Hematopoietic multipotent progenitor cell (in vitro differentiated cells): ENCODE results near the gene ZNF511. TPM values are rescaled to one million over a fixed set of nuclear protein-coding genes. Genes with fewer than 3 reads are reported as not detected.
"Not testable (repeated sequence)": the region's sequence is repeated elsewhere in the genome, so short reads cannot be mapped to it uniquely, and the experiment has no call there.

Experiments used
- DNase-seq, 3 donors: peaks; one replicate each; pipeline ENCODE4 v3.0.0-alpha.2; 2011 to 2015; ENCODE audit warnings: low read depth in 2 of 3, low spot score in 2 of 3
- total RNA-seq: library from RNA; depleted of rRNA; stranded (reverse); fragments of >200 nt; gene quantifications from one replicate; pipeline ENCODE4 v1.2.3, GENCODE V29; 2012

ZNF511 gene
- total RNA-seq: 19.4 TPM

- peak; percentile 89 to 97 (median 90) for DNase-seq
These were observed at the start of gene ZNF511, which contains the start of gene TUBGCP2 for GRCh38 chr10:133308421-133309099. Gene ZNF511 (plus strand): TSS chr10:133308914. CDS start chr10:133308944, 30 bp downstream. Gene TUBGCP2 (minus strand): TSS chr10:133308872. CDS start chr10:133302941, 5,931 bp downstream.

- no peak for DNase-seq
These were observed 49.1 kb upstream of the ZNF511 start for GRCh38 chr10:133259602-133259989.

GRCh38 chr10:133260895-133261725, 47.6 kb upstream of the ZNF511 start:
- DNase-seq: peak; percentile 40 to 55 (median 46)

GRCh38 chr10:133261726-133262325, 46.9 kb upstream of the ZNF511 start:
- peak in 2 of 3 donors; percentile 63 to 66 for DNase-seq

- no peak for DNase-seq
These were observed 46.0 kb upstream of the ZNF511 start for GRCh38 chr10:133262696-133263095.

GRCh38 chr10:133263674-133264073, 45.0 kb upstream of the ZNF511 start:
- DNase-seq: no peak

- DNase-seq: no peak
These were observed 44.3 kb upstream of the ZNF511 start for GRCh38 chr10:133264461-133264860.

GRCh38 chr10:133265052-133265451, 43.7 kb upstream of the ZNF511 start:
- not testable (repeated sequence) for DNase-seq

- DNase-seq: no peak
These were observed 42.5 kb upstream of the ZNF511 start for GRCh38 chr10:133266056-133266795.

GRCh38 chr10:133267293-133267692, 41.4 kb upstream of the ZNF511 start:
- DNase-seq: no peak

- DNase-seq: no peak
These were observed 40.9 kb upstream of the ZNF511 start for GRCh38 chr10:133267829-133268228.

- no peak for DNase-seq
These were observed 40.2 kb upstream of the ZNF511 start for GRCh38 chr10:133268532-133268931.

GRCh38 chr10:133269367-133269766, 39.3 kb upstream of the ZNF511 start:
- DNase-seq: no peak

GRCh38 chr10:133270204-133270603, 38.5 kb upstream of the ZNF511 start:
- DNase-seq: no peak

- no peak for DNase-seq
These were observed 37.9 kb upstream of the ZNF511 start for GRCh38 chr10:133270773-133271297.

- no peak for DNase-seq
These were observed 37.0 kb upstream of the ZNF511 start for GRCh38 chr10:133271521-133272300.

GRCh38 chr10:133272301-133272963, 36.3 kb upstream of the ZNF511 start:
- DNase-seq: no peak

- no peak for DNase-seq
These were observed 35.7 kb upstream of the ZNF511 start for GRCh38 chr10:133272964-133273420.

GRCh38 chr10:133273534-133274143, 35.1 kb upstream of the ZNF511 start:
- no peak for DNase-seq
